Measurements from ENCODE around the gene MRPS31. TPM values are rescaled to one million over a fixed set of nuclear protein-coding genes. Genes with fewer than 3 reads are reported as not detected.
A peak's percentile ranks its signal among the peaks of the same experiment; 100 is the strongest.

The MRPS31 gene
- total RNA-seq (ENCODE audit: low replicate concordance), result 29.4 and 61.5 TPM in 2 replicates

DNA sequence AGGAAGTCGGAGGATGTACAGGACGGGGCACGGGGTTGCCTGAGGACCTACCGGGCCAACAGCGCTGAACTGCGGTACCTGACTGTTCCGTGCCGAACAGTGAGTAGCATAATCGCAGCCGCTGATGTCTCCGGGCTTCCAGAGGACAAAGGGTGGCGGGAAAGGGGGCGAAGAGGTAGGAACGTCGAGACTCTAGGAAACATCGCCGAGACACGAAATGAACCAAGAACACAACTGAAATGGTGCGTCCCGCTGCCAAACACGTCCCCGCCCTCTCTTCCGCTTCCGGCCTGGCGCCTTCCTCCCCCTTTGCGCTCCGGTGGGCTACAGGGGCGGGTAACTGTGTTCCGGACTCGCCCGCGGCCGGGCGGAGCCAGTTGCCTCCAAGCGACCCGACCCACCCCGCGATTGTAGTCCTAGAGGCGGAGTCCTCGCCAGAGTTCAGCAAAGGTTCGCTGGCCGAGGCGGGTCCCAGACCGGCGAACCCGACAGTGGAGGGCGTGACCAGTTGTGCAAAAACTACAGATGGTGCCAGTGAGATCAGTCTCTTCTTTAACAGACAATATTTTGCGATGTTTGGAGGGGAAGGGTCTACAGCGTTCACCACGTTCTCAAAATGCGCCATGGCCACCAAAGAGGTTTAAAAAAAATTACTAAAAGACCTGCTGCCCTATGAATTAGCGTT lies at the start of gene MRPS31:
TSS of gene MRPS31 (minus strand) at position 257 of the 685 bp plus-strand sequence. CDS start at position 203, 54 bp downstream.
- H3K4me3 Mint-ChIP-seq, result peak within 1 kb of the TSS; percentile 98

DNA sequence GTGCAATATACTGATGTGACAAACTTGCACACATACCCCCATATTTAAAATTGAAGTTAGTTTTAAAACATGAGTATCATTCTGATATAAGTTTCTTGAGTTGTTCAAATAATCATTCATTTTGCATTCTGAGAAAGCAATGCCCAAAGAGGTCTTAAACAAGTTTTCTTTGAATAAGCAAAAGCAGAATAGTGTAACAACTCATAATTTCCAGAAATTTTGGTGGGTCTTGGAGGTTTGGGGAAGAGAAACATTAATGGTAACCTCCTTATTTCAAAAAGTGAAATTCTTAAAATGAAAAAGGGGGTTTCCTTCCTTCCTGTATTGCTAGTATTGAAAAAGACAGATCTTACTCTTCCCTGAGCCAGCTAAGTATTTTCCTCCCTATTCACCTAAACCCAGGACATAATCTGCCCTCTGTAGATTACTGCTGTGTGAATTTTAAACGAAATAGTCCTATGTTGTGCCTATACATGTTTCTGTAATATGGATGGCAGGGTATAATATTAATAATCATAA lies 48.9 kb upstream of the MRPS31 start:
- Mint-ChIP-seq H3K36me3 (peaks cover 10% of the 10 kb centered on the region), H3K4me1 (no peaks in the 10 kb centered on the region), H3K9me3 (peaks cover 23% of the 10 kb centered on the region), H3K27ac (no peak overlapping the region), H3K27me3 (ENCODE audit: insufficient read depth, low read depth) (no peaks in the 10 kb centered on the region), H3K4me3 (no peak overlapping the region)
- Histone ChIP-seq H3K27me3 (no peaks in the 10 kb centered on the region), H3K36me3 (no peaks in the 10 kb centered on the region), H4K20me1 (ENCODE audit: low read depth) (no peaks in the 10 kb centered on the region), H3K4me1 (no peaks in the 10 kb centered on the region), H2AFZ (replicated peaks) (no peak overlapping the region), H3K4me3 (no peak overlapping the region), H3F3A (ENCODE audit: low read depth) (no peaks in the 10 kb centered on the region), H3K27ac (no peak overlapping the region), H3K9me3 (ENCODE audit: low read depth) (peaks cover 3% of the 10 kb centered on the region), H3K79me2 (ENCODE audit: low read depth) (no peaks in the 10 kb centered on the region), H3K4me2 (no peak overlapping the region), H3K9ac (no peak overlapping the region)
- TF ChIP-seq EZH2phosphoT487 (IDR thresholded peaks at IDR 0.05) (no peak), EZH2 (IDR thresholded peaks at IDR 0.05) (no peak)
- TF ChIP-seq, protein P1, sequence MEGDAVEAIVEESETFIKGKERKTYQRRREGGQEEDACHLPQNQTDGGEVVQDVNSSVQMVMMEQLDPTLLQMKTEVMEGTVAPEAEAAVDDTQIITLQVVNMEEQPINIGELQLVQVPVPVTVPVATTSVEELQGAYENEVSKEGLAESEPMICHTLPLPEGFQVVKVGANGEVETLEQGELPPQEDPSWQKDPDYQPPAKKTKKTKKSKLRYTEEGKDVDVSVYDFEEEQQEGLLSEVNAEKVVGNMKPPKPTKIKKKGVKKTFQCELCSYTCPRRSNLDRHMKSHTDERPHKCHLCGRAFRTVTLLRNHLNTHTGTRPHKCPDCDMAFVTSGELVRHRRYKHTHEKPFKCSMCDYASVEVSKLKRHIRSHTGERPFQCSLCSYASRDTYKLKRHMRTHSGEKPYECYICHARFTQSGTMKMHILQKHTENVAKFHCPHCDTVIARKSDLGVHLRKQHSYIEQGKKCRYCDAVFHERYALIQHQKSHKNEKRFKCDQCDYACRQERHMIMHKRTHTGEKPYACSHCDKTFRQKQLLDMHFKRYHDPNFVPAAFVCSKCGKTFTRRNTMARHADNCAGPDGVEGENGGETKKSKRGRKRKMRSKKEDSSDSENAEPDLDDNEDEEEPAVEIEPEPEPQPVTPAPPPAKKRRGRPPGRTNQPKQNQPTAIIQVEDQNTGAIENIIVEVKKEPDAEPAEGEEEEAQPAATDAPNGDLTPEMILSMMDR (IDR thresholded peaks at IDR 0.05), result no peak
- no peak for DNase-seq (ENCODE audit: low spot score)

More for the DNA sequence above, at the start of gene MRPS31:
- Mint-ChIP-seq H3K36me3 (no peaks in the 10 kb centered on the region), H3K4me1 (peaks cover 15% of the 10 kb centered on the region), H3K27me3 (ENCODE audit: insufficient read depth, low read depth) (no peaks in the 10 kb centered on the region), H3K9me3 (no peaks in the 10 kb centered on the region), H3K27ac (peak within 1 kb of the TSS; percentile 95)
- H3F3A ChIP-seq (ENCODE audit: low read depth), result no peaks in the 10 kb centered on the region
- H4K20me1 ChIP-seq (ENCODE audit: low read depth), result no peaks in the 10 kb centered on the region
- H3K9me3 ChIP-seq (ENCODE audit: low read depth), result no peaks in the 10 kb centered on the region
- no peaks in the 10 kb centered on the region for H3K36me3 ChIP-seq
- peak within 1 kb of the TSS; percentile 90 for H3K4me2 ChIP-seq
- TF ChIP-seq, protein P1 (IDR thresholded peaks at IDR 0.05), result no peak
- TF ChIP-seq EZH2phosphoT487 (IDR thresholded peaks at IDR 0.05), result no peak
- TF ChIP-seq EZH2 (IDR thresholded peaks at IDR 0.05), result no peak
- H3K4me1 ChIP-seq, result peaks cover 5% of the 10 kb centered on the region
- H3K4me3 ChIP-seq, result peak within 1 kb of the TSS; percentile 81
- H3K27ac ChIP-seq, result no peak within 1 kb of the TSS
- peaks cover 6% of the 10 kb centered on the region for H3K79me2 ChIP-seq (ENCODE audit: low read depth)
- H3K27me3 ChIP-seq, result no peaks in the 10 kb centered on the region
- peak within 1 kb of the TSS; percentile 85 for H3K9ac ChIP-seq
- DNase-seq (ENCODE audit: low spot score), result peak; percentile 97
- H2AFZ ChIP-seq (replicated peaks), result peak within 1 kb of the TSS; percentile 92

DNA sequence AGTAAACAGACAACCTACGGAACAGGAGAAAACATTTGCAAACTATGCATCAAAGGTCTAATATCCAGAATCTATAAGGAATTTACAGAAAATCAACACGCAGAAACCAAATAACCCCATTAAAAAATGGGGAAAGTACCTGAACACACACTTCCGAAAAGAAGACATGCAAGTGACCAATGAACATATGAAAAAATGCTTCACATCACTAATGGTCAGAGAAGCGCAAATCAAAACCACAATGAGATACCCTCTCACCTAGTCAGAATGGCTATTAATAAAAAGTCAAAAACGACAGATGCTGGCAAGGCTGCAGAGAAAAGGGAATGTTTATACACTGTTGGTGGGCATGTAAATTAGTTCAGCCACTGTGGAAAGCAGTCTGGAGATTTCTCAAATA lies 47.9 kb upstream of the MRPS31 start:
- Histone ChIP-seq H3K4me1 (no peaks in the 10 kb centered on the region), H4K20me1 (ENCODE audit: low read depth) (no peaks in the 10 kb centered on the region), H3K79me2 (ENCODE audit: low read depth) (no peaks in the 10 kb centered on the region), H3K9ac (no peak overlapping the region), H3K27me3 (no peaks in the 10 kb centered on the region), H2AFZ (replicated peaks) (no peak overlapping the region), H3F3A (ENCODE audit: low read depth) (no peaks in the 10 kb centered on the region), H3K4me3 (no peak overlapping the region), H3K9me3 (ENCODE audit: low read depth) (peaks cover 3% of the 10 kb centered on the region), H3K36me3 (no peaks in the 10 kb centered on the region), H3K4me2 (no peak overlapping the region), H3K27ac (no peak overlapping the region)
- no peaks in the 10 kb centered on the region for H3K27me3 Mint-ChIP-seq (ENCODE audit: insufficient read depth, low read depth)
- no peak overlapping the region for H3K4me3 Mint-ChIP-seq
- peaks cover 17% of the 10 kb centered on the region for H3K36me3 Mint-ChIP-seq
- peaks cover 26% of the 10 kb centered on the region for H3K9me3 Mint-ChIP-seq
- DNase-seq (ENCODE audit: low spot score), result no peak
- H3K4me1 Mint-ChIP-seq, result no peaks in the 10 kb centered on the region
- no peak overlapping the region for H3K27ac Mint-ChIP-seq
- TF ChIP-seq, protein P1 (IDR thresholded peaks at IDR 0.05), result no peak
- TF ChIP-seq EZH2 (IDR thresholded peaks at IDR 0.05) (no peak), EZH2phosphoT487 (IDR thresholded peaks at IDR 0.05) (no peak)
